Epithelial cell of esophagus (primary cell): ENCODE results near the gene EIF2D.

Experiments used
- DNase-seq: peaks from one replicate; pipeline ENCODE4 v3.0.0; 2010; ENCODE audit warnings: low read depth
- H3K4me3 ChIP-seq: 2 replicates; pipeline ENCODE4 v1.5.1; 2011; ENCODE audit warnings: mild to moderate bottlenecking, low read length, control low read depth
- CTCF ChIP-seq: IDR thresholded peaks from 2 replicates; pipeline ENCODE4 v1.5.1; 2011; ENCODE audit warnings: low read depth, mild to moderate bottlenecking, low read length, control low read depth, inconsistent platforms; ENCODE audit not compliant: insufficient read depth; ENCODE audit errors: missing control alignments

Gene EIF2D

GRCh38 chr1:206593351-206593925, 18.8 kb downstream of the EIF2D start:
- no peak overlapping the region for H3K4me3 ChIP-seq
- no peak for DNase-seq
- no peak for TF ChIP-seq CTCF

GRCh38 chr1:206591696-206592095, 20.6 kb downstream of the EIF2D start:
- DNase-seq: no peak
- H3K4me3 ChIP-seq: no peak overlapping the region

GRCh38 chr1:206591226-206591625, 21.0 kb downstream of the EIF2D start:
- TF ChIP-seq CTCF: no peak
- H3K4me3 ChIP-seq: no peak overlapping the region
- no peak for DNase-seq

More at GRCh38 chr1:206591696-206592095, 20.6 kb downstream of the EIF2D start:
- no peak for TF ChIP-seq CTCF

- no peak overlapping the region for H3K4me3 ChIP-seq
- TF ChIP-seq CTCF: peak; percentile 50
- DNase-seq: peak; percentile 96
These were observed 22.1 kb downstream of the EIF2D start for GRCh38 chr1:206590025-206590758.

- peak; percentile 72 for DNase-seq
- TF ChIP-seq CTCF: no peak
- H3K4me3 ChIP-seq: no peak overlapping the region
These were observed 23.1 kb downstream of the EIF2D start for GRCh38 chr1:206589206-206589605.

- DNase-seq: no peak
- no peak overlapping the region for H3K4me3 ChIP-seq
- no peak for TF ChIP-seq CTCF
These were observed 23.8 kb downstream of the EIF2D start for GRCh38 chr1:206588492-206588891.

GRCh38 chr1:206587904-206588303, 24.4 kb downstream of the EIF2D start:
- no peak for DNase-seq
- TF ChIP-seq CTCF: no peak
- H3K4me3 ChIP-seq: no peak overlapping the region
